GM12864 (cell line): Measurements from ENCODE around the gene GALNT12.

Experiments
- DNase-seq: peaks from one replicate; pipeline ENCODE4 v3.0.0-alpha.2; 2011; ENCODE audit warnings: low read depth
- H3K4me3 ChIP-seq: 2 replicates; pipeline ENCODE4 v1.5.1; 2011; ENCODE audit warnings: mild to moderate bottlenecking, low read depth, low read length, control low read depth
- TF ChIP-seq, protein P1 (sequence below): IDR thresholded peaks from 2 replicates; pipeline ENCODE4 v1.5.1; 2011; ENCODE audit warnings: low read depth, mild to moderate bottlenecking, moderate library complexity, low read length, control low read depth, inconsistent platforms; ENCODE audit errors: missing control alignments

The GALNT12 gene

DNA sequence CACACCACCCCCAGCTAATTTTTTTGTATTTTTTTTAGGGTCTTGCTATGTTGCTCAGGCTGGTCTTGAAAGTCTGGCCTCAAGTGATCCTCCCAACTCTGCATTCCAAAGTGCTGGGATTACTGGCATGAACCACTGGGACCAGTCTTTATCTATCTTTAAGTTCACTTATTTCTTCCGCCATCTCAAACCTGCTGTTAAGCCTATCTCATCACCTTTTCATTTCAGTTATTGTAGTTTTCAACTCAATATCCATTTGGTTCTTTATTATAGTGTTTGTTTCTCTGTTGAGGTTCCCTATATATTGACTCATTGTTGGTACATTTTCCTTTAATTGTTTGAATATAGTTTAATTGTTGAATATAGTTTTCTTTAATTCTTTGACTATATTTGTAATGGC lies 48.1 kb downstream of the GALNT12 start:
- H3K4me3 ChIP-seq, result no peak overlapping the region
- TF ChIP-seq, protein P1, sequence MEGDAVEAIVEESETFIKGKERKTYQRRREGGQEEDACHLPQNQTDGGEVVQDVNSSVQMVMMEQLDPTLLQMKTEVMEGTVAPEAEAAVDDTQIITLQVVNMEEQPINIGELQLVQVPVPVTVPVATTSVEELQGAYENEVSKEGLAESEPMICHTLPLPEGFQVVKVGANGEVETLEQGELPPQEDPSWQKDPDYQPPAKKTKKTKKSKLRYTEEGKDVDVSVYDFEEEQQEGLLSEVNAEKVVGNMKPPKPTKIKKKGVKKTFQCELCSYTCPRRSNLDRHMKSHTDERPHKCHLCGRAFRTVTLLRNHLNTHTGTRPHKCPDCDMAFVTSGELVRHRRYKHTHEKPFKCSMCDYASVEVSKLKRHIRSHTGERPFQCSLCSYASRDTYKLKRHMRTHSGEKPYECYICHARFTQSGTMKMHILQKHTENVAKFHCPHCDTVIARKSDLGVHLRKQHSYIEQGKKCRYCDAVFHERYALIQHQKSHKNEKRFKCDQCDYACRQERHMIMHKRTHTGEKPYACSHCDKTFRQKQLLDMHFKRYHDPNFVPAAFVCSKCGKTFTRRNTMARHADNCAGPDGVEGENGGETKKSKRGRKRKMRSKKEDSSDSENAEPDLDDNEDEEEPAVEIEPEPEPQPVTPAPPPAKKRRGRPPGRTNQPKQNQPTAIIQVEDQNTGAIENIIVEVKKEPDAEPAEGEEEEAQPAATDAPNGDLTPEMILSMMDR, result no peak
- no peak for DNase-seq

DNA sequence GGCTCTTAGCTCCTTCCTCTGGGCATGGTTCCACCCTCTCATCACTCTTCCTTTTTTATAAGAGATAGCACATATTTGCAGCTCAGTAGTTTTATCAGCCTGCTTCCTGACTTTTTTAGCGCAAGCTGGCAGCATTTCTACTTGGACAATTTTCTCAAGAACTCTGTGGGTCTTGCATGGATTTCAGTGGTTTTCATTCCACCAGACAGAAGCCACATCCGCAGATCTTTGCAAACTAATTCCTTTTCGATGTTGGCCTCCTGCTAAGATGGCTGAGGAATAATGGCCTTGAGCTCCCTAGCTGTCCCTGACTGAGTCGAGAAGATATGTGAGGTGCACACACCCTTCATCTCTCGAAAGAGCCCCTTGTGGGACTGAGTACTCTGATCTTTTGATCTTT lies 49.5 kb downstream of the GALNT12 start:
- DNase-seq, result no peak
- TF ChIP-seq, protein P1, result no peak
- no peak overlapping the region for H3K4me3 ChIP-seq

DNA sequence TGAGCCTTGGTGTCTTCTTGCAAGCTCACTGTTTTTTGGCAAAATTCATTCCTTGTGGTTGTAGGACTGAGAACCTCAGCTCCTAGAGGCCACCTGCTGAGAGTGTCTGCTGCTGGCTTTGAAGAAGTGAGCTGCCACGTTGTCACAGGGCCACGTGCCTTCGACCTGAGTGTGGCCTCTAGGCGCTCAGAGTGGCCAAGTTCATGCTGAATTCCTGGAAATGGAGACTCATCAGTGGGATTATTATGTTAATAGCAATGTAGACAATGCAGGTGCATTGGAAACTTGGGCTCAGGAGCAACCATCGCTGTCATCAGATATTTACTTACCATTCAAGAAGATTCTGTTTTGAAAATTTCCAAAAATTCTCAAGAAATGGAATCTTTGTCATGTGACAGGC lies 52.5 kb downstream of the GALNT12 start:
- DNase-seq, result no peak
- TF ChIP-seq, protein P1, result no peak
- H3K4me3 ChIP-seq, result no peak overlapping the region

DNA sequence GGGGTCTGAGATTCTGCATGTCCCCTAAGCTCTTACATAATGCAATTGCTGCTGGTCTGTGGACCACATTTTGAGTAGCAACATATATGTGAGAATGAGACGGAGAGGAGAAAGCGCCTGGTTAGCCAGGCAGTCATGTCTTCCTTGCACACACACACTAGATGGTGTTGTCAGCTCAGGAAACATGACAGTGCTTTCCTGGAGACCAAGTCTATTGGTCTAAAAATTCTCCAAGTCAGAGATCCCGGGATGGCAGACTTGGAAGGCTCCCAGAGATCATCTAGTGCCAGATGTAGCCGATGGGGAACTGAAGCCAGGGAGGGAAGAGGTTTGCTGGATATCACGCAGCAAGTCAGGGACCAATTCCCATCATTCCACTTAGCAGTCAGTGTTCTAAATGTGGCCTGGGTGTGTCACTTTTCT lies 53.4 kb downstream of the GALNT12 start:
- H3K4me3 ChIP-seq, result no peak overlapping the region
- no peak for DNase-seq
- TF ChIP-seq, protein P1, result no peak

DNA sequence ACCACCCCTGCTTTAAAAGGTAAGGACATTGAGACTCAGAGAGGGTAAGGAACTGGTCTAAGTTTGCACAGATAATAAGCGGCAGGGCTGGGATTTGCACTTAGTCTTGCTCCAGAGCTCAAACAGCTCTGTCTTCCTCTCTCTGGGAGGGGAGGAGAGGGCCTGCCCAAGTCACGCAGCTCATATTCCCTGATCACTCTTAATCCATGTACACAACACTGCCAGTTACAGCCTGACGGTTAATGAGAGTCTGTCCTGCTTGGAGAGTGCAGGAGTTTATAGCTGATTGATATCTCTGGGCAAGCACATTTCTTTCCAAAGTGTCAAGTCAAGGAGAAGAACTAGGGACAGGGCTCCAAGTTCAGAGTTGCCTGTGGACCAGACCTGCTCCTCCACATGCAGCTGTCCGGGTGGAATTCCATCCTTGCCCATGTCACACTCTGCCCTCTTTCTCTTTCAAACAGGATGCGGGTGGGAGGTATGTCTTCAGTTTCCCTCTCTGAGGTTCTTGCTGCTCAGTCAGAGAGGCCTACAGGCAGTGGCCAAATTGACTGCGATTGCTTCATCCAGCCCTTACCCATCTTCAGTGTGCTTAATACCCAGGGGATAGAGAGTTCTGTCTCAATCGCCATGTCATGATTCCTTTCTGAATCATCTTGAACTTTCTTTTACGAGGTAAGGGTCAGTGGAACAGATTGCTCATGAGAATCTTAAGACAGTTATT lies 54.5 kb downstream of the GALNT12 start:
- TF ChIP-seq, protein P1, result no peak
- H3K4me3 ChIP-seq, result no peak overlapping the region
- no peak for DNase-seq

- TF ChIP-seq, protein P1, result no peak
- DNase-seq, result no peak
- H3K4me3 ChIP-seq, result no peak overlapping the region
Measured at GRCh38 chr9:98862936-98863335, 55.5 kb downstream of the GALNT12 start.
